Thyroid gland (tissue), 4 donors: ENCODE results near the gene HIPK4. TPM values are rescaled to one million over a fixed set of nuclear protein-coding genes. Genes with fewer than 3 reads are reported as not detected.
A peak's percentile ranks its signal among the peaks of the same experiment; 100 is the strongest.

Source experiments
- DNase-seq, 2 donors: peaks; one replicate each; pipeline ENCODE4 v3.0.0-alpha.2; 2019
- H3K27ac ChIP-seq, 3 donors: fragments of 200-600 bp; sonication (generic); 1 replicate in 2 of 3; 2 replicates in 1 of 3; pipeline ENCODE4 v1.5.1; 2016 to 2019; ENCODE audit warnings: mild to moderate bottlenecking in 1 of 3, moderate library complexity in 1 of 3
- H3K27me3 ChIP-seq: fragments of 200-600 bp; sonication (generic); one replicate; pipeline ENCODE4 v1.5.1; 2019
- H3K36me3 ChIP-seq, 2 donors: fragments of 200-600 bp; sonication (generic); one replicate each; pipeline ENCODE4 v1.5.1; 2016 to 2019
- H3K4me1 ChIP-seq, 2 donors: fragments of 200-600 bp; sonication (generic); one replicate each; pipeline ENCODE4 v1.5.1; 2017 to 2019
- H3K4me3 ChIP-seq, 3 donors: fragments of 200-600 bp; sonication (generic); replicated peaks in 1 of 3; 1 replicate in 2 of 3; 2 replicates in 1 of 3; pipeline ENCODE4 v1.5.1; 2016; ENCODE audit warnings: mild to moderate bottlenecking in 1 of 3
- H3K9me3 ChIP-seq: fragments of 200-600 bp; sonication (generic); one replicate; pipeline ENCODE4 v1.5.1; 2017
- CTCF ChIP-seq, 6 experiments: fragments of 200-600 bp in 3 of 6; fragments of 450-650 bp in 3 of 6; sonication (generic) in 3 of 6; IDR thresholded peaks; one replicate each; pipeline ENCODE4 v1.5.1; 2016 to 2019; ENCODE audit warnings: antibody characterized with exemption in 6 of 6, mild to moderate bottlenecking in 2 of 6, inconsistent platforms in 1 of 6, moderate library complexity in 1 of 6
- POLR2A ChIP-seq, 2 donors: fragments of 450-650 bp; IDR thresholded peaks; one replicate each; pipeline ENCODE4 v1.6.1; 2017; ENCODE audit warnings: antibody characterized with exemption in 2 of 2, mild to moderate bottlenecking in 2 of 2, moderate library complexity in 1 of 2
- WGBS, 2 donors: methylation state at CpG; one replicate each; pipeline ENCODE4 v1.1.5; 2017; 5-methylcytosine and 5-hydroxymethylcytosine counted together
- intact Hi-C: fragments of 100-400 bp; cut with DNase I; formaldehyde crosslinking; loops from one replicate; pipeline ENCODE4 v1.15.1; 2023
- total RNA-seq, 4 donors: library from RNA; depleted of rRNA; stranded (reverse); fragments of >200 nt; gene quantifications; one replicate each; pipeline ENCODE4 v1.2.3, GENCODE V29; 2016

HIPK4 gene
- total RNA-seq, 4 donors from 2014 or later, result 0.22 to 0.27 TPM; not detected in 2

- peak; percentile 62 to 71 for DNase-seq
- TF ChIP-seq POLR2A (IDR thresholded peaks at IDR 0.05), result peak in 1 of 2 donors; percentile 35
- TF ChIP-seq CTCF (IDR thresholded peaks at IDR 0.05), result no peak
- Histone ChIP-seq H3K27me3 (no peaks in the 10 kb centered on the region), H3K4me3 (no peak overlapping the region), H3K27ac (peak overlapping the region in 2 of 3 donors; percentile 49 to 54), H3K9me3 (no peaks in the 10 kb centered on the region), H3K36me3 (no peaks in the 10 kb centered on the region), H3K4me1 (peaks cover 33 to 35% of the 10 kb centered on the region in 2 donors)
- 77 to 87% methylated on average over 14 to 18 of the region's 21 CpGs for WGBS, 2 donors
- intact Hi-C loops, result no loop called here
Observed at GRCh38 chr19:40414542-40415535, 24.9 kb upstream of the HIPK4 start.

GRCh38 chr19:40413291-40413845, 23.4 kb upstream of the HIPK4 start, which contains the start of gene PRX:
TSS of gene PRX (minus strand) at chr19:40413378. CDS start at chr19:40407932, 5,446 bp downstream.
- Histone ChIP-seq H3K36me3 (no peaks in the 10 kb centered on the region), H3K4me1 (peaks cover 33 to 38% of the 10 kb centered on the region in 2 donors), H3K9me3 (no peaks in the 10 kb centered on the region), H3K27me3 (no peaks in the 10 kb centered on the region), H3K4me3 (no peak within 1 kb of the TSS), H3K27ac (peak within 1 kb of the TSS; percentile 2 to 81 (median 75))
- intact Hi-C loops, result no loop called here
- WGBS, 2 donors, result 36 to 39% methylated on average over 11 to 18 of the region's 18 CpGs
- no peak for DNase-seq
- TF ChIP-seq CTCF (IDR thresholded peaks at IDR 0.05) (no peak), POLR2A (IDR thresholded peaks at IDR 0.05) (peak in 1 of 2 donors; percentile 24)

- WGBS, 2 donors, result 66 to 68% methylated on average over 4 of the region's 4 CpGs
- H3K4me3 ChIP-seq, result no peak overlapping the region
- H3K36me3 ChIP-seq, result no peaks in the 10 kb centered on the region
- peak overlapping the region in 1 of 3 donors; percentile 81 for H3K27ac ChIP-seq
- no peaks in the 10 kb centered on the region for H3K9me3 ChIP-seq
- H3K4me1 ChIP-seq, result peaks cover 33 to 38% of the 10 kb centered on the region in 2 donors
- H3K27me3 ChIP-seq, result no peaks in the 10 kb centered on the region
- DNase-seq, result no peak
- no peak for TF ChIP-seq CTCF (IDR thresholded peaks at IDR 0.05)
- no peak for TF ChIP-seq POLR2A (IDR thresholded peaks at IDR 0.05)
- intact Hi-C loops, result no loop called here
Observed at GRCh38 chr19:40412866-40413265, 22.9 kb upstream of the HIPK4 start.

GRCh38 chr19:40411958-40412499, 22.0 kb upstream of the HIPK4 start:
- peak overlapping the region; percentile 53 to 81 (median 75) for H3K27ac ChIP-seq

More at GRCh38 chr19:40411958-40412499, 22.0 kb upstream of the HIPK4 start:
- no peak for DNase-seq
- TF ChIP-seq CTCF (IDR thresholded peaks at IDR 0.05), result no peak
- TF ChIP-seq POLR2A (IDR thresholded peaks at IDR 0.05), result no peak
- intact Hi-C loops, result no loop called here
- Histone ChIP-seq H3K27me3 (no peaks in the 10 kb centered on the region), H3K36me3 (no peaks in the 10 kb centered on the region), H3K4me3 (no peak overlapping the region), H3K9me3 (no peaks in the 10 kb centered on the region), H3K4me1 (peaks cover 28 to 37% of the 10 kb centered on the region in 2 donors)
- 72 to 81% methylated on average over 5 to 8 of the region's 8 CpGs for WGBS, 2 donors
